Cardiac septum (tissue), 1 donor: ENCODE measurements around the gene FXYD5. TPM values are rescaled to one million over a fixed set of nuclear protein-coding genes. Genes with fewer than 3 reads are reported as not detected.

Experiments
- DNase-seq: peaks from one replicate; pipeline ENCODE4 v3.0.0-alpha.2; 2020; ENCODE audit warnings: low spot score
- intact Hi-C: fragments of 100-400 bp; cut with DNase I; formaldehyde crosslinking; loops from one replicate; pipeline ENCODE4 v1.14.0; 2022
- total RNA-seq: library from RNA; stranded (reverse); fragmentation: NEBNext Ultra II Directional; extraction: Animal tissue kit (Norgen Biotek cat#: 25700); gene quantifications from one replicate; pipeline ENCODE4 v1.2.1, GENCODE V29; 2021
- donor health status: DM: no; HTN: no; CAD: no.

The FXYD5 gene
- total RNA-seq, 1 donor from 2014 or later = 19.0 TPM

DNA sequence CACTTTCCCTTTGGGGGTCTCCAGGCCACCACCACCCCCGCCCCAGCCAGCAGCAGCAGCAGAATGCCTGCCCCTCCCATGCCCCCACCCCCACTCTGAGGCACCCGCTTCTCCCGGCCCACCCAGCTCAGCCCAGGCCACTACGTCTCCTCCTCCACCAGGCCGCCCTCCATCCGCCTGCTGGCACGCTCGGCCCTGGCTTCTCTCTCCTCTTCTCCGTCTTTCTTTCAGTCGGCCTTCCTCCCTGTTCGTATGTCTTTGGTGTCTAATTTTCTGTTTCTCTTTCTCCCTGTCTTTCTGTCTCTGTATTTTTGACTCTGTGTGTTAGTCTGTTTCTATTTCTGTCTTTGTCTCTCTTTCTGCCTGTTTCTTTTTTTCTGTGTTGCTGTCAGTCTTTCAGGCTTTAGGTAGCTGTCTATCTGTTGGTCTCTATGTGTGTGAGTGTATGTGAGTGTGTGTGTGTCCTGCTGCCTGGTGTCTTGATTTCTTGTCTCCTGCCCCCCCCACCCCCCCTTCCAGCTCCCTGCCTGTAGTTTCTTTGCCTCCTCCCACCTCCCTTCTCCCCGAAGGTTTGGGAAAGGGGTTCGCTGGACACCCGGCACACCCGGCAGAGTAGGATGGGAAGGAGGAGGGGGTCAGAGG, 19.8 kb upstream of the FXYD5 start, which contains the start of gene LGI4:
Gene LGI4, minus strand, starts transcription at position 459 of the 642 bp plus-strand sequence. Its CDS starts 379 bp downstream, at position 80.
- DNase-seq = no peak
- intact Hi-C loops = loop anchor here (1.0 to 2.0 kb wide), 2 partner anchors 20 to 68 kb away; no protein-coding TSS in a partner anchor

DNA sequence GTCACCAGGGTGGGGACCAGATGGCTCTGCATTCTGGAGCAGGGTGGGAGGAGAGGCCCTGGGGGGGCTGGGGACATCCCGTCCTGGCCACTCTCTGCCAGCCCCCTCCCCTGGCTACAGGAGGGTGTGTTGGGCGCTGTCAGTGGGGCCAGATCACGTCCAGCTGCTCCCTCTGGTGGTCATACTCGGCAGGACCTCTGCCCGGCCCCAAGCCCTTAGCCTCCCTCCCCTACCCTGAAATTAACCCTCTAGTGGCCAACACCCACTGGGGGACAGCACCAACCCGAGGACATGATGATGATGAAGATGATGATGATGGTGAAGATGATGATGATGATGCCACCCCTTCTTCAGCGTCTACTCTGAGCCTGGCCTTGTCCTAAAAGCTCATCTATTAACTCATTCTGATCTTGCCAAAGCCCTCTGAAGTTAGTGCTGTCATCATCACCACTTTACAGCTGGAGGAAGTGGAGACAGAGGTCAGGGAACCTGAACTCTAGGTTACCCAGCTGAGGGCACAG, 19.1 kb upstream of the FXYD5 start:
- DNase-seq = peak; percentile 90
- intact Hi-C loops = loop anchor here (1.0 to 2.0 kb wide), 2 partner anchors 21 to 69 kb away; no protein-coding TSS in a partner anchor

DNA sequence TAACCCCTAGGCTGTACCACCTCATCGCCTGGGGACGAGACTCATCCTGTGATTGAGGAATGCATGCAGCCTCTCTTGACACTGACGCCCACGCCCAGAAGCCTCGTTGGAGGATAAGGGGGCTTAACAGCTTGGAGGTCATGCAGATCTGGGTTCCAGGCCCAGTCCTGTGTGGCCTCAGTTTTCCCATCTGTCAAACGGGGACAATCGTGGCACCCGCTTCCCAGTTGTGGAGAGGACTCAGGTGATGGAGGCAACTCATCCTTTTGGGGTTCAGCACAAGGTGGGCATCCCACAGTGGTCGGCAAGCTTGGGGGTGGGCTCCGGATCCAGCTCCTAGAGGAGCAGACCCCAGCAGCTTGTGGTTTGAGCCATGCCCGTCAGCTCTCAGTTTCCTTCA, 18.3 kb upstream of the FXYD5 start:
- intact Hi-C loops = no loop called here
- DNase-seq = no peak

DNA sequence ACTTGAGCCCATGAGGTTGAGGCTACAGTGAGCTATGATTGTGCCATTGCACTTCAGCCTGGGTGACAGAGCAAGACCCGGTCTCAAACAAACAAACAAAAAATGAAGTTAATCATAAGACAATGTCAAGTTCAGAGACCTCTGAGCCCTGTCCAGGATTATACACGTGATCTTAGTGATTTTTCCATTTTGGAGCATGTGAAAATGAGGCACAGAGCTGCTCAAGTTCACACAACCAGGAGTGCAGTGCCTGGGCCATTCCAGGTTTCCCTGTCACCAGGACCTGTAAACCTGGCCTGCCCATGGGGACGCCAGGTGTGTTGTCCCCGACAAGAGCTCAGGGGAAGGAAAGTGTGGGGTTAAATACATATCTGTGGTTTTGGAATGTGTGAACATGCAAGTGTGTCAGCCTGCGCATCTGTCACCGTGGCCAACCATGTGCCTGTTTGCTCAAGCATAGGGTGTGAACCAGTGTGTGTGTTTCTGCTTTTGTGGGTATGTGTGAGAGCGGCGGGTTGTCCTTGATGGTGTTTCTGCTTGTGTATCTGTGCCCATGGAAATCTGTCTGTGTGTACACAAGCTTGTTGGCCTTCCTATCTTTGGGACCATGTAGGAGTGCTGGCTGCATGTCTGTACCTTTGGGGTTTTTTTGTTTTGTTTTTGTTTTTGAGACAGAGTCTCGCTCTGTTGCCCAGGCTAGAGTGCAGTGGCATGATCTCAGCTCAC, 17.4 kb upstream of the FXYD5 start:
- DNase-seq = no peak
- intact Hi-C loops = no loop called here

DNA sequence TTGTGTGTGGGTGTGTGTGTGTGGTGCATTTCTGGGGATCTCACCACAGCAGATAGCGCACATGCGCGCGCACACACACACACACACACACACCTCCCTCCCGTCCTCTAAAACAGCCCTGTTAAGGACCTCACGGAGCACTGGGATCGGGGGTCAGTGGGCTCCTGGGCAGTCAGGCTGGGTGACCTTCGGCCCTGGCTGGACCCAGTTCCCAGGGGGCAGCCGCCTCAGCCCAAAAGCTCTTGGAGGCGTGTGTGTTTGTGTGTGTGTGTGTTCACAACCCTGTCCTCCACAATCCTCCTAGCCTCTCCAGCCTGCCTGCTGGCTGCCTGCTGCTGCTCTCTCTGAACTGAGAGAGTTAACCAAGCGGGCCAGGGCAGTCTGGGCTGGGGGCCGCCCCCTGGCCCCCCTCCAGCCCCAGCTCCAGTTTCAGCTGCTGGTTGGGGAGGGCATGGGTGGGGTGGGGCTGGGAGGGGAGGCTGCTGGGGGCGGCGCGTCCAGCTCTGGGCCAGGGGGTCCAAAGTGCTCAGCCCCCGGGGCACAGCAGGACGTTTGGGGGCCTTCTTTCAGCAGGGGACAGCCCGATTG, 16.1 kb upstream of the FXYD5 start, which contains the start of gene FXYD1:
Gene FXYD1, plus strand, starts transcription at position 520 of the 588 bp plus-strand sequence. CDS start 1,256 bp downstream, outside the sequence.
- DNase-seq = no peak

DNA sequence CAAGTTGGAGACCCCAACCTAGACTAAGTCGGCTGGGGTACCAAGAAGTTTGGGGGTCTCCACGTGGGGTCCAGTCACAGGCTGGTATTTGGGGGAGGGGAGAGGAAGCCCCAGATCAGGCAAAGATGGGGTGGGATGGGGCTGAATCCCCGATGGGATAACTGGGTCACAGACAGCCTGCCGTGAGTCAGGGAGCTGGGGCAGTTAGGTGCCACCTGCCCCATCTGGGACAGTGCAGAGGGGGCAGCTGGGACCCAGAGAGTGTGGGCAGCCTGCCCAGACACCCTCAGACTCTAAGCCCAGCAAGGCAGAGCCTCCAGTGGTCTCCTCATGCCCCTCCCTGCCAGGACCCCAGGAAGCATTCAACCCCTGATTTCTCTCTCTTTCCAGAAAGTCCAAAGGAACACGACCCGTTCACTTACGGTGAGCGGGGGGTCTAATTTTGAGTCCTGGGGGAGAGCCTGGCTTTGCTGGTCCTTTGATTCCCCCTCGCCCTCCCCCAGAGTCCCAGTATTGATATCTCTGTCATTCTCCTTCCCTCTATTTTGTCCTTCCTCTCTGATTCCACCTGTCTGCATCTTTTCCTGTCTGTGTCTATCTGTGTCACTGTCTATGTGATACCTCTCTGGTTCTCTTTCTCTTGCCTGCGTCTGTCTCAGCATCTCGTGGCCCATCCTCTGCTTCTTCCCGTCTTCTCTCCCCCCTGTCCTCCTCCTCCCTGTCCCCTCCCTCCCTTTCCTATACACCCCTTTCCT, 14.2 kb upstream of the FXYD5 start:
- intact Hi-C loops = no loop called here

More for the DNA sequence above, 16.1 kb upstream of the FXYD5 start, which contains the start of gene FXYD1:
- intact Hi-C loops = loop anchor here (2.0 kb wide), 1 partner anchor 98 kb away; the partner anchor contains the start of gene HPN

DNA sequence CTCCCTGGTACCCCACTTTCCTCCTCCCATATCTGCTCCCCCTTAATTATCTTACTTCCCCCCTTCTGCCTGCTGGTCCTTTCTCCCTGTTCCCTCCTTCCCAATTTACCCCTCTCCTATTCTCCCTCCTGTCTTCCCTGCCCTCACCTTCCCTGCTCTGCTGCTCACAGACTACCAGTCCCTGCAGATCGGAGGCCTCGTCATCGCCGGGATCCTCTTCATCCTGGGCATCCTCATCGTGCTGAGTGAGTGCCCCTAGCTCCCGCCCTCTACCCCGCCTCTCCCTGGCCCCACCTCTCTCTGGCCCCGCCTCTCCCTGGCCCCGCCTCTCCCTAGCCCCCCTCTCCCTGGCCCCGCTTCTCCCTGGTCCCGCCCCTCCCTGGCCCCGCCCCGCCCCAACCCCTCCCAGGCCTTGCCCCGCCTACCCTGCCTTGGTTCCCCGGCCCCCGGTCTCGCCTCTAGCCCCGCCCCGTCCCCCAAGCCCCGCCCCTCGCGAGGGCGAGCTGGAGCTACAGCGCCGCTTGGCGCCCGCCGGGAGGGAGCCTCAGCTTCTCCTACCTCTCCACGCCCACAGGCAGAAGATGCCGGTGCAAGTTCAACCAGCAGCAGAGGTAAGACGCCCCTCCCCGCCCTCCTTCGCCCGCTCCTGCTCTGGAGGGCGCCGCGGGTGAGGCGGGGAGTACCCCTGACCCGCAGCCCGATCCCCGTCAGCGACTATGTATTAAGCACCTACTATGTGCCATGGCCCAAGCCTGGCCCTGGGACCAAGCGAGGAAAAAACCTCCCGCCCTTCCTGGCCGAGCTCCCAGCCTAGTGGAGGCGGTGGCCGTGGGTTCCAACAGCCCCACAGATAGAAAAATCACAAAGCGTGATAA, 13.3 kb upstream of the FXYD5 start:
- intact Hi-C loops = no loop called here
- peak; percentile 95 for DNase-seq

More for the DNA sequence above, 14.2 kb upstream of the FXYD5 start:
- no peak for DNase-seq

DNA sequence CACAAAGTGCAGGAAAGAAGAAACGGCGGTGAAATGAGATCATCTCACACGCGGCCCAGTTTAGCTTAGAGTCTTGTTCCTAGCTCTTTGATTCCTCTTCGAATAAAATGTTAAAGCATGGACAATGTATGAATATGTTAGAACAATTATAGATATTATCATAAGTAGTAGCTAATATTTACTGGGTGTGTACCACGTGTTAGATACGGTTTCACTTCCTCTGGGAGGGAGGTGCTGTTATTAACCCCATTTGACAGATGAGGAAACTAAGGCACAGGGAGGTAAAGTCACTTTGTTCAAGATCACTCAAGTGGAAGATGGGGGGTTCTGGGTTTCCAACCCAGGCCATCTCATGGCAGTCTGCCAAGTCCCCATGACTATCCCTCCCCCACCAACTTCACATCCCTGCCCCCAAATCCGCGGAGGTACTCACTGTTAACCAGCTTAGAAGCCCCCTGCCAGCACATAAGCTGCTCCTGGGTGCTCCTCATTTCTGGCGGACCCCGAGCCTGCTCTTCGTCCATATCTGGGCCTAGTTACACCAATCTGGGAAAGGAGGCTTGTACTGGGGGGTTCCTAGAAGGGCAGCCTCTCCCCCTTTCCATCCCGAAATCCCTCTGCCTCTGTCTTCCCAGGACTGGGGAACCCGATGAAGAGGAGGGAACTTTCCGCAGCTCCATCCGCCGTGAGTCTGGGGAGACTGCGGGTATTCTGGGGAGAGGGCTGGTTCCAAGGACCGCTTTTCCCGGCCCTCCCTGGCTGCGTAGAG, 12.5 kb upstream of the FXYD5 start:
- intact Hi-C loops = loop anchor here (2.0 kb wide), 1 partner anchor 127 kb away; the partner anchor contains the start of gene USF2
- no peak for DNase-seq

DNA sequence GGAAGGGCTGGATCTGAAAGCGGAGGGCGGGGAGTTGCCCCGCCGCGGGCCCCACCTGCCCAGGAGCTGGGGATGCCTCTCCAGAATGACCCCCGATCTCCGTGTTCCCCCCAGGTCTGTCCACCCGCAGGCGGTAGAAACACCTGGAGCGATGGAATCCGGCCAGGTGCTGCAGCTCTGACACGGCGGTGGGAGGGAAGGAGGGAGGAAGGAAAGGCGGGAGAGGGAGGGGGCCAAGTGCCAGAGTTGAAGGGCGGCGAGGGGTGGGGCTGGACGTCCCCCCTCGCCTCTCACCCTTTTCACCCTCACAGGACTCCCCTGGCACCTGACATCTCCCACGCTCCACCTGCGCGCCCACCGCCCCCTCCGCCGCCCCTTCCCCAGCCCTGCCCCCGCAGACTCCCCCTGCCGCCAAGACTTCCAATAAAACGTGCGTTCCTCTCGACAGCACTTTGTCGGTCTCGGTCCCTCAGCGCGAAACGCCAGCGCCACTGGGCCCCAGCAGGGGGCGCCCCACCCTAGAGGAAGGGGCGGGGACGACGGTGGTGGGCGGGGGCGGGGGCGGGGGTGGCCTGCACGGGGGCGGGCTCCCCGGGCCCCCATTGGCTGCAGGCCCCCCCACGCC, 11.8 kb upstream of the FXYD5 start:
- no peak for DNase-seq
- intact Hi-C loops = loop anchor here (2.0 kb wide), 1 partner anchor 126 kb away; the partner anchor contains the start of gene USF2

DNA sequence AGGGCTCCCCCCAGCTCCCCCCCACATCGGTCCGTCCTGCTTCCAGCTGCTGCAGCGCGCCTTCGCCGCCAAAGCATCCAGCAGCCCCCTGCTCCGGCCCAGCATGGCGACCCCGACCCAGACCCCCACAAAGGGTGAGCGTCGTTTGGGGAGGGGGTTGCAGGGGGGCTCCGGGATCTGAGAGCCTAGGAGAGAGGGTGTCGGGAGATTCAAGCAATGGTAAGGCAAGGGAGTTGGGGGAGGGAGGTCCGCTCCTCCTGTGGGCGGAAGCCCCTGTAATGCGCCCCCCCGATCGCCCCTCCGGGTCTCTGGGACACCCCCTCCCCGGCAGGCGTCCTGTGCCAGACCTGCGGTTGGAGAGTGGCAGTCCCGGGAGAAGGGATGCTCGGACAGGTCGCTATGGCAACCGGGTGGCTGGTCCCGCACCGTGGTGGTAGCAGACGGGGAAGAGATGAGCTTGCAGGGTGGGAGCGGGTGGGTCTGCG, 11.3 kb upstream of the FXYD5 start, which contains the start of gene FXYD7:
Gene FXYD7, plus strand, starts transcription at position 25 of the 485 bp plus-strand sequence. Its CDS starts 79 bp downstream, at position 104.
- no peak for DNase-seq
- intact Hi-C loops = loop anchor here (2.0 kb wide), 1 partner anchor 126 kb away; the partner anchor contains the start of gene USF2

DNA sequence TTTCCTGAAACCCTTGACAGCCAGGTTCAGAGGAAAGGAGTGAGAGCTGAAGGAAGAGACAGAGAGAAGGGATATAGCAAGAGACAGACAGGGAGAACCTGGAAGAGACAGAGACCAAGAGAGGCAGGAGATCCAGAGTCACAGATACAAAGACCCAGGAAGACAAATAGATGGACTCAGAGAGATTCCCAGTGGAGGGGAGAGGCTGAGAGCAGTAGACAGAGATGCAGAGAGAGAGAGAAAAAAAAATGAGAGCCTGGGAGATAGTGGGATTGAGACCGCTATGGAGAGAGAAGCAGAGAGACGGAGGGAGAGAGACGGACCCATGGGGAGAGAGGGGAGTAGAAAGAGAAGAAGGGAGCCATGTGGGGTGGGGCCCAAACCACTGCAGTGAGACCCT, 10.7 kb upstream of the FXYD5 start:
- no peak for DNase-seq
- intact Hi-C loops = loop anchor here (2.0 kb wide), 1 partner anchor 125 kb away; the partner anchor contains the start of gene USF2

DNA sequence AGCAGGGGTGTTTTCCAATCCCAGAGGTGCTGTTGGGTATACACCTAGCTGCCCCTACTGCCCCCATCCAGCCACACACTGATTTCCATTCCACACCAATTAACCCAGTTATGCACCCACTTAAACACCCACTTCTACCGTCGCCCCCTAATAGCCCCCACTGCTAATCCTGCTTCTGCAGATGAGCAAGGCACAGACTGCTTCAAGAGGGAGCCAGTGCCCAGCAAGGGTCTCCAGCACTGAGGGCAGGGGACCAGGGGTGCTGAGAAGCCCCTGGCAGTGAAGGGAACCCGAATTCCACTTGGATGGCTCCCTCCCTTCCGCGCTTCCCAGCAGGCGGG, 10.3 kb upstream of the FXYD5 start:
- DNase-seq = no peak
- intact Hi-C loops = no loop called here

DNA sequence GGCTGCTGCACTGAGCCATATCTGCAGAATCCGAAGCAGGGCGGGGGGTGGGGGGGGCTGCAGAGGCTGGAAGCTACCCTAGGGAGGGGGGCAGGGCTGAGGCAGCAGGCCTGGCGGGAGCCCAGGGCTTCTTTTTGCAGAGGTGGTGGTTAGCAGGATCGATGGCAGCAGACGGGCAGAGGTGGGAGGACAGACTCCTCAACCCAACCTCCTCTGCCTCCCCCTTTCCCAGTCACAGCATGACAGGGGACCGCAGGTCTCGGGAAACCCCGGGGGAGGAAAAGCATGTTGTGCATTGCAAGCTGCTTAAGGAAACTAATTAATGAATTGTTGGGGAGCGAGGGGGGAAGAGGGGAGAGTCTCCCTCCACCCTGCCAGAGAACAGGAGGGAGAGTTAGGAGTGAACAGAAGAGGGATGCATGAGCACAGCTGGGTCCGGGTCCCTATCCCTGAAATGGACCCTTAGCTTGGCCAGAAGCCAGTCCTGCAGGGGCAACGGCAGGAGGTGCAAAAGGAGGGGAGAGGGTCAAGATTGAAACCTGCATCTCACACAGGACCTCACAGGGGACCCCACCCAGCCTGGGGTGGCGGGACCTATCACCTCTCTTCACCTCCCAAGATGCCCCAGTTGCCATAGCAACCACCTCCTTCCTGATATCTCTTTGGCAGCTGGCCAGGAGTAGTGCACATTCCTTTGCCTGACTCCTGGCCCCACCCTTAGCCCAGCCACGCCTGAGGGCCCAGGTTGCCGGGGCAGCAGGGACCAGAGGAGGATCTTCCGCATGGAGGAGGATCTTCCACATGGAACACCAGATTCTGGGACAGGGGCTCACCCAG, 9.7 kb upstream of the FXYD5 start:
- DNase-seq = no peak
- intact Hi-C loops = no loop called here

DNA sequence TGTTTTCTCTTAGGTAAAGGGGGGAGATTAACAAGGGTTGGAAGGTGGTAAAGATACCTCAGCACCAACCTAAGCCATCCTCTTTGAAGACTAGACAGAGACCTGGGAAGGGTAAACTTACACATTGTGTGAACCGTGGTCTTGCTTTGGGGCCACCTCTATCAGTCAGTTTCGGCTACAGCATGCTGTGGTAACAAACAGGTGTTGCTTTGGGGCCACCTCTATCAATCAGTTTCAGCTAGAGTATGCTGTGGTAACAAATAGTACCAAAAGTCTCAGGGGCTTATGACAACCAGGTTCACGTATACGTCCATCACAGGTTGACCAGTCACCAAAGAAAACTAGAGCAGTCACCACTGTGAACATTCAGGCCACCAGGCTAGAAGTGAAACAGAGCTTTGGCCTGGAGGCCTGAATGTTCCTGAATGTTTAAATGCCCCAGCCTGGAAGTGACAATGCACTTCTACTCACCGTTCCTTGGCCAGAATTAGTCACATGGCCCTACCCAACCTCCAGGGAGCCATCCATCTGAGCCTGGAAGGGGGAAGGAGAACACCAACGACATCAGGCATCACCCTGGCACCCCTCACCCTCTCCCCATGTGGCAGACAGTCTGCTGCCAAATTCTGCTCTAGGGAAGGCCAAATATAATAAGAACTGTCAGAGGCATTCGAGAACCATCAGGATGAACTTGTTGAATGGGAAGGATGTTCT, 7.6 kb upstream of the FXYD5 start:
- intact Hi-C loops = no loop called here
- DNase-seq = no peak

DNA sequence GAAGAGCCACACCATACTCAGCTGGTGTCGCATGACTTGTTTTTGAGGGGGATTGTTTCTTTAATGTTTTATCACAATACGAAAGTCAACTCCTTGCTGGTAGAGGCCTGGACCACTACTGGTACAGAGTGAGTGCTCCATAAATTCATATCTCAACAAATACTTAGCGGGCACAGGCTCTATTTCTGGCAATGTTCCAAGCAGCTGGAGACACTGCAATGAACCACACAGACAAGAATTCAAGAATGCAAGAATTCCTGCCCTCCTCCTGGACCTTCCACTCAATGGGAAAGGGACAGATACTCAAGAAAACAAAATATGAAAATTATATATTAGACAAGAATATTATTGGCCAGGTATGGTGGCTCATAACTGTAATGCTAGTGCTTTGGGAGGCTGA, 5.1 kb upstream of the FXYD5 start:
- intact Hi-C loops = no loop called here
- DNase-seq = no peak
